Endothelial cell (in vitro differentiated cells): ENCODE measurements around the gene AP1B1. TPM values are rescaled to one million over a fixed set of nuclear protein-coding genes. Genes with fewer than 3 reads are reported as not detected.
A peak's percentile ranks its signal among the peaks of the same experiment; 100 is the strongest.
"Not testable (repeated sequence)": the region's sequence is repeated elsewhere in the genome, so short reads cannot be mapped to it uniquely, and the experiment has no call there.

Experiments used
- DNase-seq: peaks from one replicate; pipeline ENCODE4 v3.0.0; 2021; ENCODE audit warnings: low spot score
- H3K27ac Mint-ChIP-seq: one replicate; pipeline ENCODE4 v1.8.0; 2021; ENCODE audit warnings: mixed read lengths, inconsistent platforms; ENCODE audit not compliant: unreplicated experiment
- H3K27me3 Mint-ChIP-seq: one replicate; pipeline ENCODE4 v1.8.0; 2021; ENCODE audit warnings: mild to moderate bottlenecking, moderate library complexity, mixed read lengths, inconsistent platforms; ENCODE audit not compliant: unreplicated experiment
- H3K36me3 Mint-ChIP-seq: one replicate; pipeline ENCODE4 v1.8.0; 2021; ENCODE audit warnings: mild to moderate bottlenecking, low read depth, mixed read lengths, inconsistent platforms; ENCODE audit not compliant: unreplicated experiment
- H3K4me1 Mint-ChIP-seq: one replicate; pipeline ENCODE4 v1.8.0; 2021; ENCODE audit warnings: mild to moderate bottlenecking, mixed read lengths, inconsistent platforms; ENCODE audit not compliant: unreplicated experiment
- H3K4me3 Mint-ChIP-seq: one replicate; pipeline ENCODE4 v1.8.0; 2021; ENCODE audit warnings: mild to moderate bottlenecking, mixed read lengths, inconsistent platforms; ENCODE audit not compliant: unreplicated experiment
- H3K9me3 Mint-ChIP-seq: one replicate; pipeline ENCODE4 v1.8.0; 2021; ENCODE audit warnings: mixed read lengths, inconsistent platforms; ENCODE audit not compliant: unreplicated experiment
- CTCF ChIP-seq: fragments of 200-600 bp; sonication (generic); IDR thresholded peaks from one replicate; pipeline ENCODE4 v1.5.0; 2021; ENCODE audit warnings: antibody characterized with exemption; ENCODE audit not compliant: unreplicated experiment
- total RNA-seq: library from RNA; stranded (reverse); fragmentation: NEBNext Ultra II Directional; extraction: Animal tissue kit (Norgen Biotek cat#: 25700); gene quantifications from one replicate; pipeline ENCODE4 v1.2.1, GENCODE V29; 2021; ENCODE audit not compliant: unreplicated experiment

The AP1B1 gene
- total RNA-seq, 1 donor from 2014 or later: 316 TPM

GRCh38 chr22:29380856-29381255, 7.5 kb downstream of the AP1B1 start:
- Mint-ChIP-seq H3K36me3 (peaks cover 56% of the 10 kb centered on the region), H3K27me3 (peaks cover 13% of the 10 kb centered on the region), H3K9me3 (no peaks in the 10 kb centered on the region), H3K4me1 (peaks cover 78% of the 10 kb centered on the region), H3K27ac (peak overlapping the region; percentile 86), H3K4me3 (peak overlapping the region; percentile 44)
- no peak for DNase-seq
- no peak for TF ChIP-seq CTCF

GRCh38 chr22:29380032-29380781, 8.2 kb downstream of the AP1B1 start:
- DNase-seq: no peak
- Mint-ChIP-seq H3K27me3 (peaks cover 13% of the 10 kb centered on the region), H3K9me3 (no peaks in the 10 kb centered on the region), H3K4me1 (peaks cover 77% of the 10 kb centered on the region), H3K4me3 (peak overlapping the region; percentile 44), H3K36me3 (peaks cover 55% of the 10 kb centered on the region), H3K27ac (peak overlapping the region; percentile 86)
- TF ChIP-seq CTCF: no peak

- peaks cover 70% of the 10 kb centered on the region for H3K4me1 Mint-ChIP-seq
- DNase-seq: no peak
- no peak overlapping the region for H3K27ac Mint-ChIP-seq
- H3K27me3 Mint-ChIP-seq: peaks cover 13% of the 10 kb centered on the region
- H3K36me3 Mint-ChIP-seq: peaks cover 49% of the 10 kb centered on the region
- no peaks in the 10 kb centered on the region for H3K9me3 Mint-ChIP-seq
- H3K4me3 Mint-ChIP-seq: peak overlapping the region; percentile 4
- no peak for TF ChIP-seq CTCF
These were observed 9.1 kb downstream of the AP1B1 start for GRCh38 chr22:29379258-29379657.

GRCh38 chr22:29377979-29378378, 10.4 kb downstream of the AP1B1 start:
- TF ChIP-seq CTCF: no peak
- Mint-ChIP-seq H3K27ac (no peak overlapping the region), H3K36me3 (peaks cover 44% of the 10 kb centered on the region), H3K4me1 (peaks cover 65% of the 10 kb centered on the region), H3K4me3 (no peak overlapping the region), H3K9me3 (no peaks in the 10 kb centered on the region), H3K27me3 (peaks cover 13% of the 10 kb centered on the region)
- DNase-seq: no peak

- Mint-ChIP-seq H3K4me1 (peaks cover 56% of the 10 kb centered on the region), H3K36me3 (peaks cover 34% of the 10 kb centered on the region), H3K27me3 (peaks cover 11% of the 10 kb centered on the region)
- not testable (repeated sequence) for DNase-seq, H3K9me3 Mint-ChIP-seq, H3K27ac Mint-ChIP-seq, H3K4me3 Mint-ChIP-seq
These were observed 11.7 kb downstream of the AP1B1 start for GRCh38 chr22:29376705-29377104.
